ENCODE measurements around the gene ARIH1. TPM values are rescaled to one million over a fixed set of nuclear protein-coding genes. Genes with fewer than 3 reads are reported as not detected.

Gene ARIH1
- total and polyA plus RNA-seq, 10 of the 15 experiments (the other 5 are each of a cell fraction or from before 2014, with no cell fraction given) = 14.7 to 99.5 (median 26.5) TPM

DNA sequence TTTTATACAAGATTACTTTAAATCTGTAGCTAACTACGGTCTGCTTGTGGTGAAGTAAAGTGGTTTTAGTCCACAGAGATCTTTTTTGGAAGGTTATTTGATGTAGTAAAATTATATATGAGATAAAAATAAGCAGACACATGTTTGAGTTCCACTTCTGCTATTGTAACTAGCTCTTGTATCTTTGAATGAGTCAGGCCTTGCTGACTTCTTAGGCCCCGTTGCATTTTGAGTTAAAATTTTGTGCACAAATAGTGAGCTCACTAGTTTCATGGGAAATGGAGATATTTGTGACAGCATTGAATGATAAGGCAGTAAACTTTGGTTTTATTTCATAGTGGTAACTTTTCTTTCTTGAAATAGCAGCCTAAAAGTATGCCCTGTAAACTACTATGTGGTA lies 42.6 kb downstream of the ARIH1 start:
- ATAC-seq = peak; percentile 48
- peak; percentile 13 for TF ChIP-seq MEF2B (IDR thresholded peaks at IDR 0.05; ENCODE audit: partially characterized antibody, poor library complexity, severe bottlenecking)
- no peak for TF ChIP-seq KDM1A (IDR thresholded peaks at IDR 0.05; ENCODE audit: borderline replicate concordance)
- TF ChIP-seq EED (IDR thresholded peaks at IDR 0.05; ENCODE audit: low read depth) = no peak
- TF ChIP-seq CBX3 (IDR thresholded peaks at IDR 0.05; ENCODE audit: borderline replicate concordance, low read depth) = no peak
- TF ChIP-seq SPI1 (IDR thresholded peaks at IDR 0.05; ENCODE audit: borderline replicate concordance, insufficient read depth, low read depth, low read length) = peak; percentile 77
- TF ChIP-seq, protein P1, sequence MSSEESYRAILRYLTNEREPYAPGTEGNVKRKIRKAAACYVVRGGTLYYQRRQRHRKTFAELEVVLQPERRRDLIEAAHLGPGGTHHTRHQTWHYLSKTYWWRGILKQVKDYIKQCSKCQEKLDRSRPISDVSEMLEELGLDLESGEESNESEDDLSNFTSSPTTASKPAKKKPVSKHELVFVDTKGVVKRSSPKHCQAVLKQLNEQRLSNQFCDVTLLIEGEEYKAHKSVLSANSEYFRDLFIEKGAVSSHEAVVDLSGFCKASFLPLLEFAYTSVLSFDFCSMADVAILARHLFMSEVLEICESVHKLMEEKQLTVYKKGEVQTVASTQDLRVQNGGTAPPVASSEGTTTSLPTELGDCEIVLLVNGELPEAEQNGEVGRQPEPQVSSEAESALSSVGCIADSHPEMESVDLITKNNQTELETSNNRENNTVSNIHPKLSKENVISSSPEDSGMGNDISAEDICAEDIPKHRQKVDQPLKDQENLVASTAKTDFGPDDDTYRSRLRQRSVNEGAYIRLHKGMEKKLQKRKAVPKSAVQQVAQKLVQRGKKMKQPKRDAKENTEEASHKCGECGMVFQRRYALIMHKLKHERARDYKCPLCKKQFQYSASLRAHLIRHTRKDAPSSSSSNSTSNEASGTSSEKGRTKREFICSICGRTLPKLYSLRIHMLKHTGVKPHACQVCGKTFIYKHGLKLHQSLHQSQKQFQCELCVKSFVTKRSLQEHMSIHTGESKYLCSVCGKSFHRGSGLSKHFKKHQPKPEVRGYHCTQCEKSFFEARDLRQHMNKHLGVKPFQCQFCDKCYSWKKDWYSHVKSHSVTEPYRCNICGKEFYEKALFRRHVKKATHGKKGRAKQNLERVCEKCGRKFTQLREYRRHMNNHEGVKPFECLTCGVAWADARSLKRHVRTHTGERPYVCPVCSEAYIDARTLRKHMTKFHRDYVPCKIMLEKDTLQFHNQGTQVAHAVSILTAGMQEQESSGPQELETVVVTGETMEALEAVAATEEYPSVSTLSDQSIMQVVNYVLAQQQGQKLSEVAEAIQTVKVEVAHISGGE (CRISPR knock-in tag; IDR thresholded peaks at IDR 0.05) = no peak
- TF ChIP-seq MEF2A (IDR thresholded peaks at IDR 0.05; ENCODE audit: insufficient read depth, low read depth, low read length) = 0 out of 2 replicates have a peak, but pooled peaks have one; percentile 51
- no peak for TF ChIP-seq IKZF1 (conservative IDR thresholded peaks at IDR 0.05)
- TF ChIP-seq, protein P2, sequence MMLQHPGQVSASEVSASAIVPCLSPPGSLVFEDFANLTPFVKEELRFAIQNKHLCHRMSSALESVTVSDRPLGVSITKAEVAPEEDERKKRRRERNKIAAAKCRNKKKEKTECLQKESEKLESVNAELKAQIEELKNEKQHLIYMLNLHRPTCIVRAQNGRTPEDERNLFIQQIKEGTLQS (IDR thresholded peaks at IDR 0.05; ENCODE audit: borderline replicate concordance, extremely low read depth, low read depth, low read length) = no peak
- no peak for TF ChIP-seq KLF5 (IDR thresholded peaks at IDR 0.05; ENCODE audit: partially characterized antibody)
- no peak for TF ChIP-seq EZH2 (IDR thresholded peaks at IDR 0.05; ENCODE audit: borderline replicate concordance, control insufficient read depth, low read depth, low read length)
- TF ChIP-seq, protein P3, sequence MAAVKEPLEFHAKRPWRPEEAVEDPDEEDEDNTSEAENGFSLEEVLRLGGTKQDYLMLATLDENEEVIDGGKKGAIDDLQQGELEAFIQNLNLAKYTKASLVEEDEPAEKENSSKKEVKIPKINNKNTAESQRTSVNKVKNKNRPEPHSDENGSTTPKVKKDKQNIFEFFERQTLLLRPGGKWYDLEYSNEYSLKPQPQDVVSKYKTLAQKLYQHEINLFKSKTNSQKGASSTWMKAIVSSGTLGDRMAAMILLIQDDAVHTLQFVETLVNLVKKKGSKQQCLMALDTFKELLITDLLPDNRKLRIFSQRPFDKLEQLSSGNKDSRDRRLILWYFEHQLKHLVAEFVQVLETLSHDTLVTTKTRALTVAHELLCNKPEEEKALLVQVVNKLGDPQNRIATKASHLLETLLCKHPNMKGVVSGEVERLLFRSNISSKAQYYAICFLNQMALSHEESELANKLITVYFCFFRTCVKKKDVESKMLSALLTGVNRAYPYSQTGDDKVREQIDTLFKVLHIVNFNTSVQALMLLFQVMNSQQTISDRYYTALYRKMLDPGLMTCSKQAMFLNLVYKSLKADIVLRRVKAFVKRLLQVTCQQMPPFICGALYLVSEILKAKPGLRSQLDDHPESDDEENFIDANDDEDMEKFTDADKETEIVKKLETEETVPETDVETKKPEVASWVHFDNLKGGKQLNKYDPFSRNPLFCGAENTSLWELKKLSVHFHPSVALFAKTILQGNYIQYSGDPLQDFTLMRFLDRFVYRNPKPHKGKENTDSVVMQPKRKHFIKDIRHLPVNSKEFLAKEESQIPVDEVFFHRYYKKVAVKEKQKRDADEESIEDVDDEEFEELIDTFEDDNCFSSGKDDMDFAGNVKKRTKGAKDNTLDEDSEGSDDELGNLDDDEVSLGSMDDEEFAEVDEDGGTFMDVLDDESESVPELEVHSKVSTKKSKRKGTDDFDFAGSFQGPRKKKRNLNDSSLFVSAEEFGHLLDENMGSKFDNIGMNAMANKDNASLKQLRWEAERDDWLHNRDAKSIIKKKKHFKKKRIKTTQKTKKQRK (IDR thresholded peaks at IDR 0.05; ENCODE audit: low read depth, low read length) = no peak
- no peak for TF ChIP-seq FOXM1 (IDR thresholded peaks at IDR 0.05; ENCODE audit: low read depth, low read length)
- TF ChIP-seq, protein P4, sequence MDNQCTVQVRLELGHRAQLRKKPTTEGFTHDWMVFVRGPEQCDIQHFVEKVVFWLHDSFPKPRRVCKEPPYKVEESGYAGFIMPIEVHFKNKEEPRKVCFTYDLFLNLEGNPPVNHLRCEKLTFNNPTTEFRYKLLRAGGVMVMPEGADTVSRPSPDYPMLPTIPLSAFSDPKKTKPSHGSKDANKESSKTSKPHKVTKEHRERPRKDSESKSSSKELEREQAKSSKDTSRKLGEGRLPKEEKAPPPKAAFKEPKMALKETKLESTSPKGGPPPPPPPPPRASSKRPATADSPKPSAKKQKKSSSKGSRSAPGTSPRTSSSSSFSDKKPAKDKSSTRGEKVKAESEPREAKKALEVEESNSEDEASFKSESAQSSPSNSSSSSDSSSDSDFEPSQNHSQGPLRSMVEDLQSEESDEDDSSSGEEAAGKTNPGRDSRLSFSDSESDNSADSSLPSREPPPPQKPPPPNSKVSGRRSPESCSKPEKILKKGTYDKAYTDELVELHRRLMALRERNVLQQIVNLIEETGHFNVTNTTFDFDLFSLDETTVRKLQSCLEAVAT (IDR thresholded peaks at IDR 0.05) = no peak
- no peak for TF ChIP-seq HCFC1 (IDR thresholded peaks at IDR 0.05; ENCODE audit: low read length)
- peak; percentile 35; the same call in 1 of the 2 replicates for TF ChIP-seq JUNB (IDR thresholded peaks at IDR 0.05)

More for the DNA sequence above, 42.6 kb downstream of the ARIH1 start:
- peaks cover 0 to 6% of the 10 kb centered on the region in 2 experiments; a peak in 3 of 4 replicates for H3K36me3 ChIP-seq (ENCODE audit: control insufficient read depth in 2 of 2, insufficient read depth in 2 of 2, low read length in 1 of 2)
- intact Hi-C loops (cut with micrococcal nuclease; ENCODE audit: unreplicated experiment) = no loop called here
- SMC1A ChIA-PET (ENCODE audit: uncharacterized antibody, unreplicated experiment) = interaction anchor here (1.6 to 2.8 kb wide), 3 partner anchors 13 to 27 kb away, joined by 3 to 9 read pairs (median 4); no protein-coding TSS in a partner anchor
- no peaks in the 10 kb centered on the region for H3K4me1 ChIP-seq (ENCODE audit: control insufficient read depth, insufficient read depth, low read length)
- H3K79me2 ChIP-seq (ENCODE audit: control insufficient read depth, insufficient read depth, low read length) = peaks cover 37% of the 10 kb centered on the region
- no TSS peak for BruUV-seq (replicated peaks)
- CTCF ChIA-PET = interaction anchor here (0.6 to 1.3 kb wide), 4 partner anchors 11 to 33 kb away, joined by 3 to 5 read pairs (median 4); no protein-coding TSS in a partner anchor
- H3K4me2 ChIP-seq (ENCODE audit: control insufficient read depth, insufficient read depth) = no peak overlapping the region
- in situ Hi-C loops (cut with MboI) = no loop called here
- no peaks in the 10 kb centered on the region for H4K20me1 ChIP-seq (ENCODE audit: control insufficient read depth, insufficient read depth)
- no peak overlapping the region for H3K4me3 ChIP-seq
- H2AFZ ChIP-seq (ENCODE audit: control insufficient read depth, low read depth, low read length) = no peak overlapping the region
- H3K27ac ChIP-seq (ENCODE audit: control insufficient read depth, insufficient read depth) = no peak overlapping the region
- RAD21 ChIA-PET (ENCODE audit: unreplicated experiment) = no interaction called here
- POLR2A ChIA-PET = interaction anchor here (0.9 kb wide), 1 partner anchor 41 kb away, joined by 3 read pairs; no protein-coding TSS in a partner anchor
- no peaks in the 10 kb centered on the region for H3K27me3 ChIP-seq (replicated peaks in 1 of 2; ENCODE audit: control insufficient read depth in 2 of 2, insufficient read depth in 2 of 2, low read length in 1 of 2)
- H3K9me3 ChIP-seq (replicated peaks; ENCODE audit: control insufficient read depth, insufficient read depth, low read length) = no peaks in the 10 kb centered on the region; the same call in 1 of the 3 replicates
- H3K9ac ChIP-seq (ENCODE audit: control insufficient read depth, insufficient read depth, low read length) = no peak overlapping the region
- 31% methylated on average over 2 of the region's 2 CpGs for WGBS (ENCODE audit: insufficient coverage, insufficient replicate concordance, low lambda C conversion rate, missing lambda C conversion rate)
- DNase-seq (ENCODE audit: low read depth, low spot score) (no peak), FAIRE-seq (no peak)

All from GM12878 (cell line).